NCI-H526 treated with DMSO at 0.1 percent for 48 hours (cell line): Measurements from ENCODE around the gene RBM15B.
"Not testable (repeated sequence)": the region's sequence is repeated elsewhere in the genome, so short reads cannot be mapped to it uniquely, and the experiment has no call there.

Experiments used
- DNase-seq: peaks from one replicate; lab custom pipeline; 2025; lab: John Stamatoyannopoulos, UW

RBM15B gene, protein sequence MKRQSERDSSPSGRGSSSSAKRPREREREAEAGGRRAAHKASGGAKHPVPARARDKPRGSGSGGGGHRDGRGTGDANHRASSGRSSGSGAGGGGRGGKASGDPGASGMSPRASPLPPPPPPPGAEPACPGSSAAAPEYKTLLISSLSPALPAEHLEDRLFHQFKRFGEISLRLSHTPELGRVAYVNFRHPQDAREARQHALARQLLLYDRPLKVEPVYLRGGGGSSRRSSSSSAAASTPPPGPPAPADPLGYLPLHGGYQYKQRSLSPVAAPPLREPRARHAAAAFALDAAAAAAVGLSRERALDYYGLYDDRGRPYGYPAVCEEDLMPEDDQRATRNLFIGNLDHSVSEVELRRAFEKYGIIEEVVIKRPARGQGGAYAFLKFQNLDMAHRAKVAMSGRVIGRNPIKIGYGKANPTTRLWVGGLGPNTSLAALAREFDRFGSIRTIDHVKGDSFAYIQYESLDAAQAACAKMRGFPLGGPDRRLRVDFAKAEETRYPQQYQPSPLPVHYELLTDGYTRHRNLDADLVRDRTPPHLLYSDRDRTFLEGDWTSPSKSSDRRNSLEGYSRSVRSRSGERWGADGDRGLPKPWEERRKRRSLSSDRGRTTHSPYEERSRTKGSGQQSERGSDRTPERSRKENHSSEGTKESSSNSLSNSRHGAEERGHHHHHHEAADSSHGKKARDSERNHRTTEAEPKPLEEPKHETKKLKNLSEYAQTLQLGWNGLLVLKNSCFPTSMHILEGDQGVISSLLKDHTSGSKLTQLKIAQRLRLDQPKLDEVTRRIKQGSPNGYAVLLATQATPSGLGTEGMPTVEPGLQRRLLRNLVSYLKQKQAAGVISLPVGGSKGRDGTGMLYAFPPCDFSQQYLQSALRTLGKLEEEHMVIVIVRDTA

DNA sequence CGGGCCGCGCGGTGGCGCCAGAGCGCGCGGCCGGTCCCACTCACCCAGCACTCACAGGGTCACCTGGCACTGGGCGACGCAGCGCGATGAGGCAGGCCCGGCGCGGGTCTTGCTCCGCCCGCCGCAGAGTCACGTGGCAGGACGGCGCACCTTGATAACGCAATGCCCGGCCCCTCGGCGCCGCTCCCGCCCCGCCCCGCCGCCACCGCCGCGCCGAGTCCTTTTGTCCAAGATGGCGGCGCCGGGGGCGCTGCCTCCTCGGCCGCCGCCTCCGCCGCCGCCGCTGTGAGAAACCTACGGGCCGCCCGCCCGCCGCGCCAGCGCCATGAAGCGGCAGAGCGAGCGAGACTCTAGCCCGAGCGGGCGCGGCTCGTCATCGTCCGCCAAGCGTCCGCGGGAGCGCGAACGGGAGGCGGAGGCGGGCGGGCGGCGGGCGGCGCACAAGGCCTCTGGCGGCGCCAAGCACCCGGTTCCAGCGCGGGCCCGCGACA lies at the start of gene RBM15B:
RBM15B (plus strand) TSS at position 211 of the 491 bp plus-strand sequence; CDS start at position 326, 115 bp downstream.
- peak; percentile 92 for DNase-seq

DNA sequence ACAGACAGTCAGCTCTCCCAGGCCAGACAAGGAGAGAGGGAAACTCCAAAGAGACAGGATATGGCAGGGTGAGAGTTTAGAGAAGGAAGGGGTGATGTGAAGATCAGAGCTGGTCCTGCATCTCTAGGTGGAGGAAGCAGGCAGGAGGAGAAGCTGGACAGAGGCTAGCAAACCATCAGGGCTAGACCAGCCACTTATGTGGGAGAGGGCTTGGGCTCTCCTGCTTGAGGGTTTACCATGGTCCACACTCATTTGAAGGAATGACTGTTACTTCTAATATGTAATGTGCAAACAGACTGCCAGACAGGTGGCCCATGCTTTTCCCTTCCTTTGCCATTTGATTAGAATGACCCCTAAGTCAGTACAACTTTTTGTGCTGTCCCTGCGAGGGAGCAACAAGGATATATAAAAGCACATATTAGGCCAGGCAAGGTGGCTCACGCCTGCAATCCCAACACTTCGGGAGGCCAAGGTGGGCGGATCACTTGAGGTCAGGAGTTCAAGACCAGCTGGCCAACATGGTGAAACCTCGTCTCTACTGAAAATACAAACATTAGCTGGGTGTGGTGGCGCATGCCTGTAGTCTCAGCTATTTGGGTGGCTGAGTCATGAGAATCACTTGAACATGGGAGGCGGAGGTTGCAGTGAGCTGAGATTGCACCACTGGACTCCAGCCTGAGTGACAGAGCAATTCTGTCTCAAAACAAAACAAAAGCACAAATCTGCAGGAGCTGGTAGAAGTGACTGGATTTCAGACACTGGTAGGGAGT lies 47.0 kb upstream of the RBM15B start:
- no peak for DNase-seq

DNA sequence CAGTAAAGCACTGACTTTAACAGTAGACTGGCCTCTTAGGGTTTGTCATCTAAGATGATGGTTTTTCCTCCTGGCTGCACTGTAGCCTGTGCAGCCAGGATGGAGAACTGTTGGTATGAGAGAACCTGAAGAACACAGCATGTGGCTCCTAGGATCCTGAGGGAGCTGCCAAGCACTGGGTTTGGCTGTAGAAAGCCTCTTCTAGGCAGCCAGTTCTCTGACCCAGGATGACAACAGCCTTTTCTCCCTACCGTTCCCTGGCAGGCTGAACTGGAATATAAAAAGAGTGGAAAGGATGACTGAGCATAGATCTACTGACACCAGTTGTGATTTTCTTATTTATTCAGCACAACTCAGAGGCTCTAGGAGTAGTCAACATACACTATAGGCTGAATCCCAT lies 40.3 kb upstream of the RBM15B start:
- DNase-seq = no peak

DNA sequence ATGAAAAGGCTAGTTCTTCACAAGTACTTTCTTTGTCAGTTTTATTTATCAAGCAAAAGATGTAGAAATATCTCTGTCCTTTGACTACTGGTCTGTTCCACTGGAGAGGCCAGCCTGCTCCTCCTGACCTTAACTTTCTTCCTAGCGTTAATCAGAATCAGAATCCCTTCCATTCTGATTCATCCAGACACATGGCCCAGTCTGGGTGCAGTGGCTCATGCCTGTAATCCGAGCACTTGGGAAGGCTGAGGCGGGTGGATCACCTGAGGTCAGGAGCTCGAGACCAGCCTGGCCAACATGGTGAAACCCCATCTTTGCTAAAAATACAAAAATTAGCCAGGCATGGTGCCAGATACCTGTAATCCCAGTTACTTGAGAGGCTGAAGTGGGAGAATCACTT lies 38.0 kb upstream of the RBM15B start:
- DNase-seq = no peak

DNA sequence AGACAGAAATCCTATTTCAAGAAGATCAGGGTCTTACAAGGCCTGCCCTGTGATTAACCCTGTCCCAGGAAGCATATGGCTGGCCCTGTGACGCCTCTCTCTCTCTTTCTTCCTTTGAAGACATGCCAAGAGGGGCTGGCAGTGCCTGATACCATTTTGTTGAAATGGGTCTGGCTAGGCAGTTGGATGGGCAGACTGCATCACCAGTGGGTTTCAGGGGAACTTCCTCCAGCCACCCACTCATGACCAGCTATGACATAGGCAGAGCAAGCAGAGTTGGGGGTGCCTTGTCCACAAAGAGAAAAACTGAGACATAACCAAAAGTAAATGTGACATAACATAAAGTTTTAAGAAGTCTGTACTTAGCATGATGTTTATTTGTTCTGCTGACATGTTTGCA lies 37.4 kb upstream of the RBM15B start:
- no peak for DNase-seq

DNA sequence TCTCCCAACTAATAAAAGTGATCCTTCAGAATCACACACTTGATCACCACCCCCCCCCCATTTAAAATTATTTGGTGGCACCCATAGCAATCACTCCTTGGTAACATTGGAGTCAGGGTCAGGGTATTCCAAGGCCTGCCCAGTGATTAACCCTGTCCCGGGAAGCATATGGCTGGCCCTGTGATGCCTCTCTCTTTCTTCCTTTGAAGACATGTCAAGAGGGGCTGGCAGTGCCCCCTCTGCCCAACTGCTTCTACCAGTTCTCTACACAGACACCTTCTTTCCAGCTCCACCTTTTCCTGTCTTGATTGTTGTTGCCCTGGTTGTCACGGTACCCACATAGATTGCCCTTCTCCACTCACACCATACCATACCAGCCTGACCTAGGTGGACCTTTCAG lies 36.9 kb upstream of the RBM15B start:
- no peak for DNase-seq

DNA sequence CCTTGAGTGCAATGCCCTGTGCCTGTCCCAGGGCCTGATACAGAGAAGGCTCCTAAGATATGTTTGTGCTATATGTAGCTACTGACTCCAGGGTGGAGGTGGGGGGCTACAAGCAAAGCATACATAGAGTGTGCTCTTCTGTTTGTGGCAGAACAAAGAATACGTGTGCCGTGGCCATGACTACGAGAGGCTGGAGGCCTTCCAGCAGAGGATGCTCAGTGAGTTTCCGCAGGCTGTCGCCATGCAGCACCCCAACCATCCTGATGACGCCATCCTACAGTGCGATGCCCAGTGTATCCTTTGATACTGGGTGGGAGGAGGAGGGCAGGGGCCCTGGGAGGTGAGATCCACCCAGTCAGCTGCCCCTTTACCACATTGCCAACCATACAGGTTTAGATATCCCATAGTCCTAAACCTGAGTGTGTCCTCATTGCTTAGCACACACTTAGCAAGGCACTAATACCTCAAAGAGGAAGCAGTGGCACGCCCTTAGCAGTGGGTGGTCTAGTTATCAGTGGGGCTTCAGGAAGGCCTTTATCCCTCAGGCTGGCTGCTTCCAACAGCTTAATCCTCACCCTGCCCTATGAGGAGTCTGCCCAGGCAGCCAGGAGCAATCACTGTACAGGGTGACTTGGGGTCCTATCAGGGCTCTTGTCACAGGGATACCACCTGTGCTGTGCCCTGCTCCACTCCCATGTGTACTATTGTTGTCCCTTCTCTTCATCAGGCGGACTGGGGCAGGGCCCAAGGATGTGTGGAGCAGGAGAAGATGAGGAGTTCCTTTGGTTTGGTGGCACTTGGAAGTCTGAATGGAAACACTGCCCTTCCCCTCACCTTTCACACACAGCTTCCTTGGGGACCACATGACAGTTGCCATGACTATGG lies 36.1 kb upstream of the RBM15B start:
- no peak for DNase-seq

DNA sequence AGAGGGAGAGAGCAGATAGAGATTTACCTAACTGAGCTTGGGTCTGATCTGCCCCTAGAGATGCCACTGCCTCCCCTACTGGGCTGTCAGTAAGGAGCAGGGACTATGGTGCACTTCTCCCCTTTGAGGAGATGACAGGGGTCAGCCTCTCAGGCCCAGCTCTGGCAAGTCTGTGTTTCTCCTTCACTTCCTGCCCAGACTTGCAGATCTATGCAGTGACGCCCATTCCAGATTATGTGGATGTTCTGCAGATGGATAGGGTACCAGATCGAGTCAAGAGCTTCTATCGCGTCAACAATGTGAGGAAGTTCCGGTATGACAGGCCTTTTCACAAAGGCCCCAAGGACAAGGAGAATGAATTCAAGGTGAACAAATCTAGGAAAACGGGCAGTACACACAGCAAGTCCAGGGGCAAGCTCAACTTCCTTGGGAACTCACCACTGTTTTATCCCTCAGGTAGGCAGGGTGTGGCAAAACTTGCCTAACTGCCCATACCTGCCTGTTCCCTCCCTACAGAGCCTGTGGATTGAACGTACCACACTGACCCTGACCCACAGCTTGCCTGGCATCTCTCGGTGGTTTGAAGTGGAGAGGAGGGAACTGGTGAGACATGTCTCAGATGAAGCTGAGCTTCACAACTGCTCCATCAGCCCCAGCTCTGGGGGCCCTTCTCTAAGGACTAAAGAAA lies 35.0 kb upstream of the RBM15B start:
- no peak for DNase-seq

DNA sequence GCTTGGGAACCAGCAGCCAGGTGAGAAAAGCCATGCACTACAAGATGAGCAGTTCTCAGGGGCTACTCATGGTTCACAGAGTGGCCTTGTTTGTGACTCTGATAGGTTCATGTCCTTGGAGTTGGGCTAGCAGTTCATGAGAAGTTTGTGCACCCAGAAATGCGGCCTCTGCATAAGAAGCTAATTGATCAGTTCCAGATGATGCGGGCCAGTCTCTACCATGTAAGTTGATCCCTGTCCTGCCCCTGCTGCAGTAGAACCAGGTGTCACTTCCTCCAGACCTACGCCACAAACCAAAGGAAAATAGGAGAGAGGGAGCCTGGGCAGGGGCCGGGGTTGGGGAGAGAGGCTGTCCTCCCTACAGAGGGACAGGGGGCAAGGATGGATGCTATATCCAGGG lies 33.2 kb upstream of the RBM15B start:
- DNase-seq = no peak

DNA sequence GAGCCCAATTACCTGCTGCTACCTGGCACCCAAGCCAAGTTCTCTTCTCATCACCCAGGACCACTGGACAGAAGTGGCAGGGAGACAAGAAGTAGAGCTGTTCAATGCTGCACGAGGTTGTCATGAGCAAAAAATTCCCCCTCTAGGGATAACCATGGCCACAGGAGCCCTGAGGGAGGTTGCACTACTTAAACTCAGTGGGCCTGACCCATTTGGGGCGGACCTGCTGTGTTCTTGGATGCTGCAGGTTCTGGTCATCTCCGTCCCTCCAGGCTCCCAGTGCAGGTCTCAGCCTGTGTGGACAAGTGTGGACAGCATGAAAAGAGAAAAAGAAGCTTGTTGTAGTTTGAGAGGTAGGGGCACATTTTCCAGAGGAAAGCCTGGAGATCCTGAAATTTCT lies 32.1 kb upstream of the RBM15B start:
- DNase-seq = no peak

DNA sequence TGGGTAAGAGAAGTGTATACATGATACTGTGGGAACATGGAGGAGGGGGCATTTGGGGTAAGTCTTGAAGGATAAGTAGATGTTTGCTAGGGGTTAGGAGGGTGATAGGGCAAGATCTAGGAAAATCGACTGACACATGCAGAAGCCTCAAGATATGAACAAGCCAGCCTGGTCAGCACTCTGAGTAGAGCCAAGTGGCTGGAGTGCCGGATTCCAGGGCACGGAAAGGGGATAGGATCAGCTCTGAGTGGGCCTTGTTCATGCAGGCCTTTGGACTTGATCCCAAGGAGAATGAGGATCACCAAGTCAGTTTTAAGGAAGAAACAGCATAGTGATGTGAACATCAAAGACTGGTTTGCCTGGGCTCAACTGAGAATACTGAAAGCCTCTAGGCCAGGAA lies 30.3 kb upstream of the RBM15B start:
- DNase-seq = no peak

DNA sequence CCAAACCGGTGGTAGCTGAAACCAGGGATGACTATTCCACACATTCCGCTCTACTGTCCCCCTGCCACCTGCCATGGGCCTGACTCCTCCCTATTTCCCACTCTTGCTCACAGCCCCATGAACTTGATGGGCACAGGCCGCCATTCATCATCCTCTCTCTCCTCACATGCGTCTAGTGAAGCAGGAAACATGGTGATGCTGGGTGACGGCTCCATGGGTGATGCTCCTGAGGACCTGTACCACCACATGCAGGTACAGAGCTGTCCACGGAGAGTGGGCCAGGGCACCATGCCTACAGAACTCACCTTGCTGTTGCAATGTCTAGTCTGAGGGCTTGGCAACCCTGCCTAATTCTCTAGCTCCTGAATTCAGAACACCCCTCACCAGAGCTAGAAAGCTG lies 29.3 kb upstream of the RBM15B start:
- DNase-seq = no peak

DNA sequence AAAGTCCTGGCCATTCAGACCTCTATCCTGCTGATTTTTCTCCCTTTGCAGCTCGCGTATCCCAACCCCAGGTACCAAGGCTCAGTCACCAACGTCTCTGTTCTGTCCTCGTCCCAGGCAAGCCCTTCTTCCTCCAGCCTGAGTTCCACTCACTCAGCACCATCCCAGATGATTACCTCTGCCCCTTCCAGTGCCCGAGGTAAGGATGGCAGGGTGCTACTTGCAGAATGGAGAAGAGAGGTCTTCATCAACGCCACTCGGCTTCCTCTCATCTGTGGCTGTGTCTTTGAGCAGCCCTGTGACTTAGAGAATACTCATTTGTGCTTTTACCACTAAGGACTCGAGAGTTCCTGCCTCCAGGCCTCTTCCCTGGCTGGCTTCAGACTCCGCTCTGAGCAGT lies 28.6 kb upstream of the RBM15B start:
- no peak for DNase-seq

DNA sequence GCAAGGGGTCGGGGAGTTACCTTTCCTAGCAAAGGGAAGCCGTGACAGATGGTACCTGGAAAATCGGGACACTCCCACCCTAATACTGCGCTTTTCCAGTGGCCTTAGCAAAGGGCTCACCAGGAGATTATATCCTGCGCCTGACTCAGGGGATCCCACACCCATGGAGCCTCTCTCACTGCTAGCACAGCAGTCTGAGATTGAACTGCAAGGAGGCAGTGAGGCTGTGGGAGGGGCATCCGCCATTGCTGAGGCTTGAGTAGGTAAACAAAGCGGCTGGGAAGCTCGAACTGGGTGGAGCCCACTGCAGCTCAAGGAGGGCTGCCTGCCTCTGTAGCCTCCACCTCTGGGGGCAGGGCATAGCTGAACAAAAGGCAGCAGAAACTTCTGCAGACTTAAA lies 22.8 kb upstream of the RBM15B start:
- DNase-seq = not testable (repeated sequence)

DNA sequence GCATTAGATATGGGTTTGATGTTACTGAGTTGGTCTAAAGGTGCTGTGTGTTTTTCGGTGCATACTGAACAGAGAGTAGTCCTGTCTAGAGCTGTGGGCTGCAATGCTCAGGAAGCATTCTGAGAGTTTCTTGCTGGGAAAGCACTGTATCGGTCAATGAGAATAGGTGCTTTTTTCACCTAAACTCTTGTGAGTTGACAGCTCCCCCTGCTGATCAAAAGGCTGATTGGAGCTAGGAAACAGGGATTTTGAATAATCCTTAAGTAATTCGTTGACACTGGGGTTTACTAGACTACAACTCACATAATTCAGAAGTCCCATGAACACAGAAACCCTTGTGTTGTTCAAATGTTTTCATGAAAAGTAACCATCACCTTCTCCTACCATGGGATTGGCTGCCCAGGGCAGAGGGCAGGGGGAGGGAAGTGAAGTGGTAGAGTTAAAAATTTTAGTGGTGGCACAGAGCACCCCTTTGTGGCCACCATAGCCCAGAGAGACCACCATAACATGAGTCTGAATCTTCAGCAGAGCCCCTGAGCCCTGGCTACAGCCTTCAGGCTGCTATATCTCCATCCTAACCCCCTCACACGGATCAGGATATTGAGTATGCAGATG lies 19.0 kb upstream of the RBM15B start:
- DNase-seq = peak; percentile 29

DNA sequence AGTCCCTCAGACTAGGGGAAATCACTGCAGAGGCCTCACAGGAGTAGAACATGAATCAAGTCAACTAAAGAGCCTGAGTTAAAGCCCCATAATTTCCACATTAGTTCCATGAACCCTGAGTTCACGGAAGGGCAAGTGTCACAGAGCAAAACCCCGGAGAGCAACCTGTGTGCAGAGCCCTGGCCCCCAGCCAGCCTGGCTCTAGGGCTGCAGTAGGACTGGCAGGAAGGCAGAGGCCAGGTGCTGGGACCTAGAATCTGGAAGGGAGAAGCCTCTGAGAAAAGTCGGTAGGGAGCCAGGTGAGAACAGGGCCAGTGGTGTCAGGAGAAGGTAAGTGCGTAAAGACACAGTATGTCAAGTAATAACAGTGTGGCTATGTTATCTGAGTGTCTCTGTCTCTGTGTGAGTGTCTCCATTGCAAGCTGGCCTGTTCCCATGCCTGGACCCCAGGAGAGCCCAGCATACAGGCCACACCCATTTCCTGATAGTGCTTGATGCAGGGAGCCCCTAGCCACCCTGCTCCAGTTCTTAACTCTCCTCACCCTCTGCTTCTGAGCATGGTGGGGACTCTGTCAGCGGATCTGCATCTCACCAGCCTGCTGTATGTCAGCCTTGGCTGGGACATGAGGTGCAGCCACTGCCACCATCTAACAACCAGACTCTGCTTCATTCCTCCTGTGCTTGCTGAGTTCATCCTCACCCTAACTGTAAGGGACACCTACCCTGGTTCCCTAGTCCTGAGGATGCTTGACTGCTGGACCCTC lies 17.2 kb upstream of the RBM15B start:
- DNase-seq = no peak

DNA sequence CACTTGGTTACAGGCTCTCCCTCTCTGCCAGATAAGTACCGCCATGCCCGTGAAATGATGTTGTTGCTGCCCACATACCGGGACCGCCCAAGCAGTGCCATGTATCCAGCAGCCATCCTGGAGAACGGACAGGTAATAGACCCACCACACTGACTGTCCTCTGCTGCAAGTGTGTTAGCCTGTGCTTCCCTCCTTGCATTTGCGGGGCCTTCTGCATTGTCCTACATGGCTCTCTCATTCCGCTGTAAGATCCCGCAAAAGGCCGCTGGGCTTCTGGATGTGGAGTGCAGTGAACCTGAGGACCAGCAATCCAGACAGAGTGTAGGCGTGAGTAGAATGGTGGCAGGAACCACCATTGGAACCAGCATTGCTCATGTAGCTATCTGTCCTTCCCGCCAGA lies 16.6 kb upstream of the RBM15B start:
- DNase-seq = no peak

DNA sequence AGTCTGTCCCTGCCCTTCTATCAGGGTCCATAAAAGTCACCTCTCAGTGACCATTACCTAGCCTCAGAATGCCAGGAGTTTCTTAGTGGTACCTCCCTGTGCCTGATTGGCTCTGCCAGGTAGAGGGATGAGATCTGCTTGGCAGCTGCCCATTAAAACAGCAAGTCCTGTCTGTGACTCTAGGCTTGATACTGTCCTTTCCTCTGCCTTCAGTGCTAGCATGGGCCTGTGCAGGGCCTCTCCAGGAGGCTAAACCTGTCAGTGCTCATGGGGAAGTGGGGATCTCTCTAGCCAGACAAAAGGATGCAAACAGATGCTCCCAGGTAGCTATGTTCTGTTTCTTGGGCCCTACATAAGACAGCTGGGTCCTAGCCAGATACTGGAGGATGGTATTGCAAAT lies 15.9 kb upstream of the RBM15B start:
- DNase-seq = no peak

DNA sequence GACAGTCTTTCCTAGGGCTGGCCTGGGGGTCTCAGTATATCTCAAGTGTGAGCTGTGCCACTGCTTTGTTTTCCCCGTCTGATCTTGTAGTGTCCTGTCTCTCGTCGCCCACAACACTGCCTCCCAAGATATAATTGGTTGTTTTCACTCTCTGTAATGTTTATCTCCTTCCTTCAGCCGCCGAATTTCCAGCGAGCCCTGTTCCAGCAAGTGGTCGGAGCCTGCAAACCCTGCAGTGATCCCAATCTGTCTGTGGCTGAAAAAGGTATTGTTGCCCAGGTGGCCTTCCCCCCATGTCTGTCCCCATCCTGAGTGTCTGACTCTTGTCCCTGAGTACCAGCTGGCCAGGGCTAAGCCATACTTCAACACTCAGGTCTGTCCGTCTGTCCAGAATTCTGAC lies 15.5 kb upstream of the RBM15B start:
- no peak for DNase-seq
